ENCODE results near the gene YJEFN3. TPM values are rescaled to one million over a fixed set of nuclear protein-coding genes. Genes with fewer than 3 reads are reported as not detected.

Gene YJEFN3, protein sequence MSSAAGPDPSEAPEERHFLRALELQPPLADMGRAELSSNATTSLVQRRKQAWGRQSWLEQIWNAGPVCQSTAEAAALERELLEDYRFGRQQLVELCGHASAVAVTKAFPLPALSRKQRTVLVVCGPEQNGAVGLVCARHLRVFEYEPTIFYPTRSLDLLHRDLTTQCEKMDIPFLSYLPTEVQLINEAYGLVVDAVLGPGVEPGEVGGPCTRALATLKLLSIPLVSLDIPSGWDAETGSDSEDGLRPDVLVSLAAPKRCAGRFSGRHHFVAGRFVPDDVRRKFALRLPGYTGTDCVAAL
- total RNA-seq, result 0.30 and 1.0 TPM in 2 replicates

GRCh38 chr19:19528721-19529490 is at the start of gene YJEFN3:
Gene YJEFN3 (plus strand): TSS chr19:19528911. CDS start chr19:19528933, 22 bp downstream.

DNA sequence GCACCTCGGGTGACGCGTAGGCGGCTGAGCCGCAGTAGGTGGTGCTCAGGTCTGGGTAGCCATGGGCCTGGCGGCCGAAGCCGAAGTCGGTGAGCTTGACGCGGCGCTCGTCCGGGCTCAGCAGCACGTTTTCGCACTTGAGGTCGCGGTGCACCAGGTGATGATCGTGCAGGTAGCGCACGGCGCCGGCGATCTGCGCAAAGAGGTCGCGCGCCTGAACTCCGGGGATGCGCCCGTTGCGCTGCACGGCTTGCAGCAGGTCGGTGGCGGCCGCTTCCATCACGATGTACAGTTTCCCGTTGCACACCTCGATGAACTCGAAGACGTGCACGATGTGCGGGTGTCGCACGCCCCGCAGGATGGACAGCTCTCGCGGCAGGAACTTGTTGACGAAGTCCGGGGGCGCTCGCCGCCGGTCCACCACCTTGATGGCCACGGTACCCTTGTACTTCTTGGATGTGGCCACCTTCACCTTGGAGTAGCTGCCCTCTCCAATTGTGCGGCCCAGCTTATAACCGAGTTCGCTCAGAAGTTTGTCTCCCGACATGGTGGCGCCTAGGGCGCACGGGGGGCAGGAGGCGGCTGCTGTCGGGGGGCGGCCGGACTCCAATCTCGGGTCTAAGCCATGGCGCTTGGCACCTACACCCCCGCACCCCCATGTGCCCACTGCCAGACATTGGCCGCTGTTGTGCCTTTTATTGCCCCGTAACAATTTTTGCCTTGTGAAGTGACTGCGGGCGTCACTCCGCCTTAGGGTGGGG is 13.7 kb upstream of the YJEFN3 start, which contains the start of gene TSSK6:
Gene TSSK6, minus strand, starts transcription at position 668 of the 761 bp plus-strand sequence. Its CDS starts 121 bp downstream, at position 547.

DNA sequence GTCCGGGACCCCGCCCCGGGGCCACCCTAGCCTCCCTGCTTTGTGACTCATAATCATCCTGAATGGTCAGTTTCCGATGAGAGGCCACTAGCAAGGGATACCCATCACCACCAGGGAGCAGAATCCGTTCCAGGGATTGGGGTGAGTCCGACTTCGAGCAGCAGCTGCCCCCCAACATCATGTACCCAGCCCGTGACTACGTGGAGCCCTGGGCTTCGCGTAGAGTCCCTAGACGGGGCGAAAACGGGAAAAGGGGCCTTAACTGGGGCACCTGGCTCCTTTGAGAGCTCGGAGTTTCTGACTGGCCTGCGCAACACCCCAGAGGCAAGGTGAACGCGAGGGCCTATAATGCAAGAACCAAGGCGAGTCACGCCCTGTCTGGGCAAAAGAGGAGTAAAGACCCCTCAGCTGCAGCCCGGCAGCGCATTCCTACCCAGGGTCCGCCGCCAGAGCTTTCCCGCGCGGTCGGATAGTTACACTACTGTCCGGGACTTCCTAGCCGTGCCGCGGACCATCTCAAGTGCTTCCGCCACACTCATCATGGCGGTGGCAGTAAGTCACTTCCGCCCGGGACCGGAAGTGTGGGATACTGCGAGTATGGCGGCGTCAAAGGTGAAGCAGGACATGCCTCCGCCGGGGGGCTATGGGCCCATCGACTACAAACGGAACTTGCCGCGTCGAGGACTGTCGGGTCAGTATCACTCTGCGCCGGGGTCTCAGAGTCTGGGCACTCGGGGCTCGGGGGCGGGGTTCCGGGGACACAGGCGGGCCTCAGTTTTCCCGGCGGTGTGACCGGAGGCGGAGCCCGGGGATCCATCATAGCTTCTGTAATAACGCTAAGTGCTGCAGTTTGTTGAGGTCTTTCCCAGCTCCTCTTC is 12.8 kb upstream of the YJEFN3 start, which contains the start of gene NDUFA13:
Gene NDUFA13, plus strand, starts transcription at position 584 of the 878 bp plus-strand sequence. Its CDS starts 14 bp downstream, at position 598.

GRCh38 chr19:19538061-19538784 is 9.5 kb downstream of the YJEFN3 start, which contains the start of gene CILP2:
Gene CILP2 (plus strand): TSS chr19:19538265. CDS start chr19:19538350, 85 bp downstream.

Other genes starting within 250 kb of the YJEFN3 start
- 35.6 and 37.9 TPM in 2 replicates for gene SUGP1, start 208.4 kb upstream of the YJEFN3 start, total RNA-seq
- 15.5 and 21.2 TPM in 2 replicates for gene MAU2, start 208.1 kb upstream of the YJEFN3 start, total RNA-seq
- 52.6 and 63.5 TPM in 2 replicates for gene GATAD2A, start 123.2 kb upstream of the YJEFN3 start, total RNA-seq
- gene TSSK6, start 13.4 kb upstream of the YJEFN3 start, total RNA-seq, result 0.84 and 1.2 TPM in 2 replicates
- gene NDUFA13, start 12.7 kb upstream of the YJEFN3 start, total RNA-seq, result 61.0 and 68.2 TPM in 2 replicates
- under 0.01 and 0.15 TPM in 2 replicates for gene CILP2, start 9.4 kb downstream of the YJEFN3 start, total RNA-seq
- gene PBX4, start 89.8 kb downstream of the YJEFN3 start, total RNA-seq, result 1.2 and 3.2 TPM in 2 replicates
- gene LPAR2, start 99.3 kb downstream of the YJEFN3 start, total RNA-seq, result 3.9 and 4.2 TPM in 2 replicates
- 5.6 and 5.9 TPM in 2 replicates for gene GMIP, start 114.7 kb downstream of the YJEFN3 start, total RNA-seq
- 39.8 and 49.5 TPM in 2 replicates for gene ATP13A1, start 134.8 kb downstream of the YJEFN3 start, total RNA-seq
- 2.9 and 3.6 TPM in 2 replicates for gene ZNF101, start 139.9 kb downstream of the YJEFN3 start, total RNA-seq
- 2.1 and 2.2 TPM in 2 replicates for gene ZNF14, start 204.2 kb downstream of the YJEFN3 start, total RNA-seq

Data from bronchus fibroblast of lung (primary cell).